NCI-H460 (cell line): ENCODE data around the gene RPL29. TPM values are rescaled to one million over a fixed set of nuclear protein-coding genes. Genes with fewer than 3 reads are reported as not detected.

Source experiments
- DNase-seq: peaks from one replicate; pipeline ENCODE4 v3.0.0-alpha.2; 2016; ENCODE audit warnings: low read depth; ENCODE audit errors: extremely low read depth
- total RNA-seq: library from RNA; depleted of rRNA; stranded (reverse); fragments of >200 nt; shearing (Covaris generic); gene quantifications from 2 replicates; pipeline ENCODE4 v1.2.3, GENCODE V29; 2014

RPL29 gene
- total RNA-seq, 1 experiment from 2014 or later, result 1,701 TPM

DNA sequence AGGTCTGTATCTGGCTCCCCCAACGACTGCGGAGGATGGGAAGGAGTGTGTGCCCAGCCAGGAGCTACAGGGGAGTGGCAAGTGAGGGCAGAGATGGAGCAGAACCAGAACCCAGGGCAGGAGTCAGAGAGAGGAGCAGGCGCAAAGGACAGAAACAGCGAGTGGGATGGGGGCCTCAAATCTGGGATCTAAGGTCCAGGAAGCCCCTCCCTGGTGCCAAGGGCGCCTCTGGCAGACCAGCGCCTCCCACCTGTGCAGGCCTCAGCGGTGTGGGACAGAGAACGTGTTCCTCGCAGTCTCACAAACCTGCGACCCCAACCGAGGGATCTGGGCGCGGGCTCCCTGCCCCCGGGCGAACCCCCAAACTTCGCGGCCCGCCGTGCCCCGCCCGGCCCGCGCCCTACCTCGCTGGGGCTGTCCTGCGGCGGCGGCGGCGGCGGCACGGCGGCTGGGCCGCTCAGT is 28.7 kb downstream of the RPL29 start:
- no peak for DNase-seq

DNA sequence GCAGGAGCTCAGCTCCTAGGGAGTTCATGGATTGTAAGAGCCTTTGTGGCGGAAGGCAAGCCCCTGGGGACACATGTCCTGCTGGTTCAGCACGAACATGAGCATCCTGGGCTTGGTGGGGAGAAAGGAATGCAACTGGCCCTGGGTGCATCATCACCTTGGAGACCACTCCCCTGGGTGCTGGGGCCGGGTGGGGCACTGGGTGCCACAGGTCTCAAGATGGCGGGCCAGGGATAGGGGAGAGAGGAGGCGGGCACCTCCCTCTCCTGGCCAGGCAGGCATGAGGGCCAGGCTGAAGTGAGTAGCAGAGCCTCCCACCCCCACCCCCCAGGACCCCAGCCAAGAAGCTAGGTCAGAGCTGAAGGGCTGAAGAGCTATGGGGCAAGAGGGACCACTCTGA is 29.2 kb downstream of the RPL29 start:
- DNase-seq, result no peak

DNA sequence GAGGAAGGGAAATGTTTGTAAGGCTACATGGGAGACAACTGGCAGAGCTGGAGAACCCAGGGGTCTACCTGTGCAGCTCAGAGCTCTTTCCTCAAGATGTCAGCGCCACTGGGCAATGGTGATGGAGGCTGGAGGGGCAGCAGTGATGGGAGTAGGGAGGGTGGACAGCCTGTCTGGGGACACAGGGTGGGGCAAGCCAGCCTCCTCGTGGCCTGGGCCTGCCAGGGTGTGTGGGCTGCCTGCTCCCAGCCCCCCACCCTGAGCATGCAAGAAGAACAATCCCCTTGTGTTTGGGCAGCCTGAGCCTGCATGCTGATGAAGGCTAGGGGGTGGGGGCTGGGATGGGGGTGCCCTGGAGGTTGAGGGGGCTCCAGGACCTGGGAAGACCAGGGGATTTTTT is 29.7 kb downstream of the RPL29 start:
- no peak for DNase-seq

DNA sequence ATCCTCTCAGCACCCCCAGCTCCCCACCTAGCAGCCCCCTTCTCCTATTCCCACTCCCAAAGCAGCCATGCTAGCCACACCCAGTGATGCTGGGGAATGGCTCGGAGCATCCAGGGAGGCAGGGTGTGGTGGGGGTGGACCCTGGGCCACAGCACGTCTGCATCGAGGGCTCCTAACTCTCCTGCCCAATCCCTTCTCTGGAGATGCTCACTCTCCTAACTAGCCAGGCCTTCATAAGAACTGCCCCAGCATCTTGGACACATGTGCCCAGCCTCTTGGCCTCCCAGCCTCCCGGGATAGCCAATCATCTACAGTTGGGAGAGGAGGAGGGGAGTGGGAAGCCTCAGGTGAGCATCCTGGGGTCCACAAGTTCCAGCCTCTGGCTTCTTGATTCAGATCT is 31.2 kb downstream of the RPL29 start:
- DNase-seq, result no peak

DNA sequence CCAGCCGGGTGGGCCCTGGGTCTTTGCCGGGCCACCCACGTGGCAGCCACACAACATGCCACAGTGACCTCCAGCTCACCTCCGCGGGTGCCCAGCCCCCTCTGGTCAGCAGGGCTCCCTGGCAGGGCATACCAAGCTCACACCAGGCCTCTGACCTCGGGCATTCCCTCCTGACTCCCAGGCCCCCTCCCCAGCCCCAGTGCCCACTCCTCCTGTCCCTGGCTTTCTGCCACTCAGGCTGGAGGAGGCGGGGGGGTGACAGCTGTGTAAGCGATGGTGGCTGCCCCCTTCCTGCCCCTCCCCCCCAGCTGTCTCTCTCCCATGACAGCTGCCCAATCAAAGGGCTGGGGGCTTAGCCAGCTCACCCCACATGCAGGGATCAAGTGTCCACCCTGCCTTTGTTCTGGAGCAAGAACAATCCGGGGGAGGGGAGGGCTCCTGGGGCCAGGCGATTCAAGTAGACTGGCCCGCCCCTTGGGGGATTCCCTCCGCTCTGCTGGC is 31.7 kb downstream of the RPL29 start:
- DNase-seq, result no peak

DNA sequence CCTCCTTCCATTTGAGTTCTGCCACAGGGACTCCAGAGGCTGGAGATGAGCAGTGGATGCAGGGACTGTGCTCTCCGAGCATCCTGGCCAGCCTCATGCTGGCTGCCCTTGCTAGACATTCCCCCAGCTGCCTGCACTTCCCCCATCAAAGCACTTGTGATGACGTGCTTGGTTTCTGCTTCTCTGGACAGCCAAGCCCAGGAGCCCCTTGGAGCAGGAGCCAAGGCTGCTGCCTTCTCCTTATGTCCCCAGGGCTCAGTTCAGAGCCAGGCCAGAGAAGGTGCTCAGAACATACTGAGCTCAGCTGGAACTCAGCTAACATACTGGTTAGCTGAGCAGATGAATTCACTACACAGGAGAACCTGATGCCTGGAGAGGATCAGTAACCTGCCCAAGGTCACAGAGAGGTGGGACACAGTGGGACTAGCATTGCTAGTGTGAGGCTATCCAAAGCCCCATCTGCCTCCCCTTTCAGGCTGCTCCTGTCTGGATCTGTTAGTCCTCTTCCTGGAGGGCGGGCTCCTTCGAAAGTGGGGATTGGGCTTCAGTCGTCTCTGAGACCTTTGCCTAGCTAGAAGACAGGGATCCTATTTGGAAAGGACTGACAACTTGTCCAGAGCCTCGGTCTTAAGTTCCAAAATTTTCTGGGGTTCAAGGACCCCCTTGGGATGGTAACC is 32.7 kb downstream of the RPL29 start:
- DNase-seq, result no peak

DNA sequence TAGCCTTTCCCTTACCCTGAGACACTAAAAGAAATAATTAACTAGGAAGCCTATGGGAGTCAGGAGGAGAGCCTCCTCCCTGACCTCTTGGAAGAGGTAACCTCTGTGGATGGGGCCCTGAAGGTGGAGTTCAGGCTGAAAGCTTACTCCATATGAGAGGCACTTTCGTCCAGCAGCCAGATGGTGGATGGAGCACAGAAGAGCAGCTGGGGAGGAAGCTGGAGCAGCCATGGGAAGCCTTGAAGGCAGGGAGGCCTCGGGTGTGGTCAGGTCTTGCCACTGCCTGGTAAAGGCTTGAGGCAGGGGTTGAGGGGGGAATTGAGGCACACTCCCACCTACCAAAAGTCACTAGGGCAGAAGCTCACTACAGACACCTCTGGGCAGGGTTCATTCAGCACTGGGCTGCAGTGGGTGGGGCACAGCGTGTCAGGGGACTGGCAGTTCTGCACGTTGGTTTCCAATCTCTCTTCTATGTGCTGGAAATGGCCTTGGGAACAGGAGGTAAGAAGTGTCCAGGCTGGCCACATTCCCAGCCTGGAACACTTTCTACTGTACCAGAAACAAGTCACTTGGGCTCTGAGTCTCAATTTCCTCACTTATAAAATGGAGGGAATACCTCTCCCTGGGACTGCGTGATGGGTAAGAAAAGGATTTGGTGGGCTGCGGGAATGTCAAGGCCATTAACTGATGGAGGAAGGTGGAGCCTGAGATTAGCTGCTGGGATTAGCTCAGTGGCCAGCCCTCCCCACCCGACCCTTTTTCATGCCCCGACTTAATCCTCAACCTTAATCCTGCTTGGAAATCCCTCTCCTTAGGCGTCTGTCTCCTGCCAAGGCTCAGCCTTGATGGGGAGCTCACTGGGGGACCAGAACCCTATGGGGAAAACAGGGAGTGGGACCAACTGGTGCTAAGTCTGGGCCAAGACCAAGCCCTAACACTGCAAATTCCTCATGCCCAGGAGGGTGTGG is 33.8 kb downstream of the RPL29 start:
- no peak for DNase-seq

DNA sequence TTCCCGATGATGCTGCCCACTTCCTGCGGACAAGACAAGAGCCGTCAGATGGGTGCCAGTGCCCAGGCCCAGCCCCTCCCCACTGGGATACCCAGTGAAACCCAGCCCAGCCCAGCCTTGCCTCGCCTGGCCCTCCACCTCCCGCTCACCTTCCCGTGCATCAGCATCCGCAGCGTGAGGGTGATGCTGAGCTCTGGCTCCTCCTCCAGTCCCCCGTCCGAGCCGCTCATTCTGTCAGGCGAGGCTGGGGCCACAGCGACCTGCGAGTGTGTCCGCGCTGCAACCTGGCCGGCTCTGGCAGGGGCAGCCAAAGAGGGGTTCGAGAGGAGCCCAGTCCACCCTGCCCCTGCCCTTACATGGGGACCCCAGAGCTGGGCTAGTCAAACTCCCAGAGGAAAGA is 34.7 kb downstream of the RPL29 start:
- DNase-seq, result no peak

DNA sequence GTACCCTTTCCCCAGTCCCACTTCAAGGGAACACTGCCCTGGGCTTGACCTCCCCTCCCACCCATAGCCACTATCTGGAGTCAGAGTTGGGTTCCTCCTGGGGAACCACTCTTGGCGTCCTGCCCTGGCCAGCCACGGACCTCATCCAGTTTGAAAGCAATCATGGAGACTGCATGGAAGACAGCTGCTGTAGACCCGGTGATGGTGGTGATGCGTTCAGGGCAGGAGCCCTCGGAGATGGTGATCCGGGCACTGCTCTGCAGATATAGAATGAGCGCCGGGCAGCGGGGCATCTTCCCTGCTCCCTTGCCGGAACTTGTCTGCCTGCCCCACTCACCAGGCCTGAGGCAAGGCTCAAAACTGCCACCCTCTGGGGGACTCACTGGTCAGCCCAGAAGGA is 35.3 kb downstream of the RPL29 start:
- no peak for DNase-seq

DNA sequence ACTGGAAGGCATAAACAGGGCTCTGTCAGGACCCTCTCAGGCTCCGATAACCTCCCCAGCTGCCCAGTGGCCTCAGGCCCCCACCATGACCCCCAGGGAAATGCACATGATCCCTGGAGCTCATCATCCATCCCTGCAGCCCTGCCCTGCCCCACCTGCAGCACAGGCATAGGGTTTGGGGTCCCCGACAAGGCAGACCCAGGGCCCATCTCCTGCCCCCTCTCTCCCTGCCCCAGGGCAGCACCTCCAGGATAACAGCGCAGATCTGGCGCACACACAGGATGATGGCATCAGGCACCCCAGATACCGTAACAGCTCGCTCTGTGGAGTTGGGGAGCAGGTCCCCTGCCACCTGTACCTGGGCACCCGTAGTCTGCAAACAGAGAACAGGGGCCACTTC is 36.0 kb downstream of the RPL29 start:
- no peak for DNase-seq

DNA sequence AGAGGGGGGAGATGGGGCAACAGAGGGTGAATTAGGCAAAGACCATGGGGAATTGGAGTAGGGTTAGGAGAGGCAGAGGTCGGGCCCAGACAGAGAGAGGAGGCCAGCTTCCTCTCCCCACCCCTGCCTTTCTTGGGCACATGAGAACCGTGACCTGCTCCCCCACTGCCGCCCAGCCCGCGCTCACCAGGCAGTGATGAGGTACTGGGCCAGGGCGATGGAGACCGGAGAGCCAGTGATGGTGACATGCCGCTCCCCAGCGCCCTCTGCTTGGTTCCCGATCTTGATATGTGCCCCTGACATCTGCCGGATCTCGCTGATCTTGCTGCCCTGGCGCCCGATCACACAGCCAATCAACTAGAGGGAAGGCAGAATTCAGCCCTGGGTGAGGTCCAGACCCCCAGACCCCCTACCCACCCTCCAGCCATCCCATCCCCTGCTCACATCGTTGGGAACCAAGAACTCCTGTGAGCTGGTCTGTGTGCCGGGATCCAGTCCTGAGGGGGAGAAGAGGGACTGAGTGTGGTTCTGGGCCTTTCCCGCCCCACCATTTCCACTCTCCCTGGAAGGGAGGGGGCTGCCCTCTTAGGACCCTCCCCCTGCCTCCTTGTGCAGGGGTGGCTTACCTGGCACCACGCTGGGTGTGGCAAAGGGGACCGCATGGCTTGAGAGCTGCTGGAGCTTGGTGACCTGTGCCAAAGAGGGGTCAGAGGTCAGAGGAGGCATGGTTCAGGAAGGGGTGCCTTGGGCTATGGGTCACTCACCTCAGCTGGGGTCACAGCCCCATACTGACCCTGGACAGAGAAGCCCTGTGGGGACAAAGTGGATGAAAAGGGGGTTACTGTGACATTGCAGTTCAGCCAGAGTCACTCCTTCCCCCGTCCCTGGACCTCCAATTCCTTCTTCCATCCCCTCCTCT is 36.8 kb downstream of the RPL29 start:
- DNase-seq, result no peak

DNA sequence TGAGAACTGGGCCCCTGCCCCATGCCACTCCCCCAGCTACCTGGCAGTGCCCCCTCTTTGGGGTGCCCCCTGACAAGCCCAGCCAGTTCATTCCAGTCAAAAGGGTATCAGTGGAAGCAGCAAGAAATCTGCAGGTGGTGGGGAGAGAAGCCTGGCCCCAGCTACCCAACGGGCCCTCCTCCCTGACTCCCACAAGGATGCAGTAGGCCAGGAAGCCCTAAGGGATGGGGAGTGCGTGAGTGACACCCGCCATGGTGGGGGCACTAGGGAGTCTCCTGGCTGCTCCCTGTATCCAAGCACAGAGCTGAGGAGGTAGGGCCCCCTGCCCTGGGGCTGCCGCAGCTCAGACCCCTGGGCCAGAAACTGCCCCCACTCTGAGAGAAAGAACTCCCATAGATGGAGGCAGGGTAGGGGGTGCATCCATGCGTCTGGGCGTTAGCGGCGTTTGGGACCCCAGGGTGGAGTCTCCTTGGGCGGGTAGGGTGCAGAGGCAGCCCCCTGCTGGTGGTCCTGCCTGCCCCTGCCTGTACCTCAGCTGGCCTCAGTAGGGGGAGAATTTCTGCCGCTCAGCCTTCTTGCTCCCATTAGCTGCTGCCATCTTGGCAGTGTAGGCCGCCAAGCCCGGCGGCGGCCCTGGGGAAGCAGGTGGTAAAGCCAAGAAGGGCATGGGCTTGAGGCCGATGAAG is 38.0 kb downstream of the RPL29 start:
- DNase-seq, result no peak

DNA sequence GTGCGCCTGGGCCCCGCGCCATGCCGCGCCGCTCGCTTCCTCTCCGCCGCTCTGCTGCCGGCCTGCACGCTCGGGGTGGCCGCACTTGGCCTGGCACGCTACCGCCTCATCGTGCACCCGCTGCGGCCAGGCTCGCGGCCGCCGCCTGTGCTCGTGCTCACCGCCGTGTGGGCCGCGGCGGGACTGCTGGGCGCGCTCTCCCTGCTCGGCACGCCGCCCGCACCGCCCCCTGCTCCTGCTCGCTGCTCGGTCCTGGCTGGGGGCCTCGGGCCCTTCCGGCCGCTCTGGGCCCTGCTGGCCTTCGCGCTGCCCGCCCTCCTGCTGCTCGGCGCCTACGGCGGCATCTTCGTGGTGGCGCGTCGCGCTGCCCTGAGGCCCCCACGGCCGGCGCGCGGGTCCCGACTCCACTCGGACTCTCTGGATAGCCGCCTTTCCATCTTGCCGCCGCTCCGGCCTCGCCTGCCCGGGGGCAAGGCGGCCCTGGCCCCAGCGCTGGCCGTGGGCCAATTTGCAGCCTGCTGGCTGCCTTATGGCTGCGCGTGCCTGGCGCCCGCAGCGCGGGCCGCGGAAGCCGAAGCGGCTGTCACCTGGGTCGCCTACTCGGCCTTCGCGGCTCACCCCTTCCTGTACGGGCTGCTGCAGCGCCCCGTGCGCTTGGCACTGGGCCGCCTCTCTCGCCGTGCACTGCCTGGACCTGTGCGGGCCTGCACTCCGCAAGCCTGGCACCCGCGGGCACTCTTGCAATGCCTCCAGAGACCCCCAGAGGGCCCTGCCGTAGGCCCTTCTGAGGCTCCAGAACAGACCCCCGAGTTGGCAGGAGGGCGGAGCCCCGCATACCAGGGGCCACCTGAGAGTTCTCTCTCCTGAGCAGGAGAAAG is 39.6 kb downstream of the RPL29 start:
- DNase-seq, result no peak

DNA sequence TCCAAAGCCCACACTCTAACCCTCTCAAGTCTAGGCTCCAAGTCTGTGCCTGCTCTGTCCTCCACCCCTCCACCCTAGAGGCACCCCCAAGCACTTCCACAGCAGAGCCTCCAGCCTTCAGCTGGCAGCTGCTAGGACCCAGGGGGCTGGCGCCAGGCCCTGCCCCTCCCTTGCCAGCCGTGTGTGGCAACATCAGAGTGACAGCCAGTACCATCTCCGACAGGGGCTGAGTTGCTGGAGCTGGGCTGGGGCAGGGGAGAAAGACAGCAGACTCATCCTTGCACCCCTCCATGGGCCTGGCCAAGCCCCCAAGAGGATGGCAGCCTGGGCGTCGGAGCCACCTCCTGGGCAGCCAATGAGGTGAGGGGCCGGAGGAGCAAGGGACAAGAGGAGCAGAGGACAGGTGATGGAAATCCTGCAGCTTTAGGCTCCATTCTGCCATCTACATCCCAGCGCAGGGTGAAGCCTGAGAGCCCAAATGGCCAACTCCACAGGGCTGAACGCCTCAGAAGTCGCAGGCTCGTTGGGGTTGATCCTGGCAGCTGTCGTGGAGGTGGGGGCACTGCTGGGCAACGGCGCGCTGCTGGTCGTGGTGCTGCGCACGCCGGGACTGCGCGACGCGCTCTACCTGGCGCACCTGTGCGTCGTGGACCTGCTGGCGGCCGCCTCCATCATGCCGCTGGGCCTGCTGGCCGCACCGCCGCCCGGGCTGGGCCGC is 40.4 kb downstream of the RPL29 start, which contains the start of gene GPR62:
GPR62 (plus strand) TSS at position 207 of the 718 bp plus-strand sequence; CDS start at position 479, 272 bp downstream.
- no peak for DNase-seq

DNA sequence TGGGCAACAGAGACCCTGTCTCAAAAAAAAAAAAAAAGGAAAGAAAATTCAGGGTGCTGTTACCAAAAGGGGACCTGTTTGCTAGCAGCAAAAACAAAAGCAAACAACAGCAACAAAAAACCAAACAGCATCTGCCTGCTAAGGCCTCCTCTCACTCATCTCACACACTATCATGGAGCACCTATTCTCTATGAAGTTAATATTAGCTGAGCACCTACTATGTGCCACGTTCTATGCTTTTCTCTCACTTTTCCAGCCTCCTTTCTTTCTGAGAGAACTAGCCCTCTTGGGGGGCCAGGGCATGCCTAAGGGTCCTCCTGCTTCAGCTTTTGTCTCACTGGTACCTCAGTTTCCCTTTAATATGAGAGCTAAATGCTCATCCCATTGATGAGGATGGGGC is 41.0 kb downstream of the RPL29 start:
- DNase-seq, result no peak

DNA sequence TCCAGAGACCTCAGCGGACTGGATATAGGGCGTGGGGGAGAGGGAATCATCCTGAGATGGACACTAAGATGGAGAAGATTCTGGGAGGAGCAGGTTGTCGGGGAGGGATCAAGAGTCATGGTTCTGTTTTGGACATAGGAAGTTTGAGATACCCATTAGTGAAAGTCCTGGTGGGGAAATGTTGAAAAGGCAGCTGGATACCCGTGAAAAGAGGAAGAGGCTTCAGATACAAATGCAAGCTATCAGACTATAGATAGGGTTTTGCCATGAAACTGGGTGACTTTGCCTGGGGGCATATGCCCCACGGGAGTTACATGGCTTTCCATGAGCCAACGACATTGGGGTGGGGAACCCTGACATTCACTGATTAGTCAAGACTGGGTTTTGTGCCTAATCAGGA is 41.6 kb downstream of the RPL29 start:
- no peak for DNase-seq

DNA sequence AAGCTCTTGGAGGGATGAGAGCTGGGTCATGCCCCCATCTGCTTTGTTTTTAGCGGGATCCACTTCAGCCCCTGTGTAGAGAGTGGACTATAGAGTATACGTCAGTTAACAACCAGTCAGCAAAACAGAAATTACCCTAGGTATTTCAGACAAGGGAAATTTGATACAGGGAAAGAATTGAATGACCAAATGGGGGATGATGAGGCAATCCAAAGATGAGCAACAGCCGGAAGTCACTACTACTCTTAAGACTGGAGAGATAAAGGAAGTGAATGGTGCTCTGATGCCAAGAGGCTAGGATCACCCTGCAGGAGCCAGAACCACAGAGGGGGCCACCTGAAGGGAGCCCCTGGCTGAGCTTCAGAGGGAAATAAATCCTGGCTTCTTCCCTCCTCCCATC is 42.2 kb downstream of the RPL29 start:
- no peak for DNase-seq

DNA sequence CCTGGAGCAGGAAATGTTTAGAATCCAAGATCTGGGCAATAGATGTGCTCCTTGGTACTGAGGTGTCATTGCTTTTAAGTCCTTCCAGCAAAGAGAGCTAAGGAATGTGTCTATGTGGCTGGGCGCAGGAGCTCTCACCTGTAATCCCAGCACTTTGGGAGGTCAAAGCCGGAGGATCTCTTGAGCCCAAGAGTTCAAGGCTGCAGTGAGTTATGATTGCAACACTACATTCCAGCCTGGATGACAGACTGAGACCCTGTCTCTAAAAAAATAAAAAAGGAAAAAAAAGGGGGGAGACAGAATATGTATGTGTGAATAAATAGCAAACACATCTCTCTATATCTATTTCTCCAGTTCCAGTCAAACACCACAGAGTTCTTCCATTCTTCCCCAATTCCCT is 44.8 kb downstream of the RPL29 start:
- DNase-seq, result no peak
